Measurements from ENCODE around the gene MAPK6. TPM values are rescaled to one million over a fixed set of nuclear protein-coding genes. Genes with fewer than 3 reads are reported as not detected.

Gene MAPK6
- total RNA-seq, 1 experiment from 2014 or later, result 83.2 TPM

DNA sequence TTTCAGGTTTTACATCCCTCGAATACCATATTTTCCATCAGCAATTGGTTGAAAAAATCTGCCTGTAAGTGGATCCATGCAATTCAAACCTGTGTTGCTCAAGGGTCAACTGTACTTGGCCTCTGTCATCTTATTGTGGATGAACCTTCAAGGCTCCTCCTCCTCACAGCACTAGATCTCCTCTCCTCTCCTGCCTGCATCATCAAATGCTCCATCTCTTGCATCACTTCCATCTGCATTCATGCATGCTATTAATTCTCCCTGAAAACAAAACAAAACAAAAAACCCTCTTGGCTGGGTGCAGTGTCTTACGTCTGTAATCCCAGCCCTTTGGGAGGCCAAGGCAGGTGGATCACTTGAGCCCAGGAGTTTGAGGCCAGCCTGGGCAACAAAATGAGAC is 83.4 kb downstream of the MAPK6 start (continued):
- TF ChIP-seq, protein P1, sequence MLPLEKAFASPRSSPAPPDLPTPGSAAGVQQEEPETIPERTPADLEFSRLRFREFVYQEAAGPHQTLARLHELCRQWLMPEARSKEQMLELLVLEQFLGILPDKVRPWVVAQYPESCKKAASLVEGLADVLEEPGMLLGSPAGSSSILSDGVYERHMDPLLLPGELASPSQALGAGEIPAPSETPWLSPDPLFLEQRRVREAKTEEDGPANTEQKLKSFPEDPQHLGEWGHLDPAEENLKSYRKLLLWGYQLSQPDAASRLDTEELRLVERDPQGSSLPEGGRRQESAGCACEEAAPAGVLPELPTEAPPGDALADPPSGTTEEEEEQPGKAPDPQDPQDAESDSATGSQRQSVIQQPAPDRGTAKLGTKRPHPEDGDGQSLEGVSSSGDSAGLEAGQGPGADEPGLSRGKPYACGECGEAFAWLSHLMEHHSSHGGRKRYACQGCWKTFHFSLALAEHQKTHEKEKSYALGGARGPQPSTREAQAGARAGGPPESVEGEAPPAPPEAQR (CRISPR knock-in tag; IDR thresholded peaks at IDR 0.05), result no peak
- TF ChIP-seq ELF4 (CRISPR knock-in tag; IDR thresholded peaks at IDR 0.05; ENCODE audit: low read depth), result no peak
- TF ChIP-seq, protein P2, sequence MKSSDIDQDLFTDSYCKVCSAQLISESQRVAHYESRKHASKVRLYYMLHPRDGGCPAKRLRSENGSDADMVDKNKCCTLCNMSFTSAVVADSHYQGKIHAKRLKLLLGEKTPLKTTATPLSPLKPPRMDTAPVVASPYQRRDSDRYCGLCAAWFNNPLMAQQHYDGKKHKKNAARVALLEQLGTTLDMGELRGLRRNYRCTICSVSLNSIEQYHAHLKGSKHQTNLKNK (CRISPR knock-in tag; IDR thresholded peaks at IDR 0.05), result no peak
- no peak for TF ChIP-seq CREB1 (CRISPR knock-in tag; IDR thresholded peaks at IDR 0.05)
- TF ChIP-seq, protein P3, sequence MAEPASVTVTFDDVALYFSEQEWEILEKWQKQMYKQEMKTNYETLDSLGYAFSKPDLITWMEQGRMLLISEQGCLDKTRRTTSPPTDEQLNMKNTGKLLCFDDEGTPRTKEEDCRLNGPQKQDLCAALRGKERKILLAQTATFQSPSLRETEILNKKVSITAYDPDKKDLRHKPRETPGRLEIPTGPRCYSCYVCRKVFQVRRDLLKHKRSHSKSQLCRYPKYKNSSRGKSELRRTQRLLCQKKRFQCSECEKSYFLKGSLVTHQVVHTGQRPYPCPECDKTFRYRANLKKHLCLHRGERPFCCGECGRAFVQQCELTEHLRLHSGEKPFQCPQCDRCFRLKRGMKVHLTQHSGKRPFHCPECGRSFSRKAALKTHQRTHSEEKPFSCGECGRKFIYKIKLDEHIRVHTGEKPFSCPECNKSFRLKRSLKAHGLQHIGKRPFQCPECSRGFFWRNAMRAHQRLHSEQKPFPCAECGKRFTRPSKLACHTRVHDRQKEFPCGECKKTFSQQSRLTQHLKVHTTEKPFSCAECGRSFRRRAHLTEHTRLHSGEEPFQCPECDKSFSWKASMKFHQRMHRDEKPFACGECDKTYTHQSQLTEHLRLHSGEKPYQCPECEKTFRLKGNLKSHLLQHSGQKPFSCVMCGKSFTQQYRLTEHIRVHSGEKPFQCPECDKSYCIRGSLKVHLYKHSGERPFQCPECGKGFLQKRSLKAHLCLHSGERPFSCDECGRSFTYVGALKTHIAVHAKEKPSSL (CRISPR knock-in tag; conservative IDR thresholded peaks at IDR 0.05), result no peak

DNA sequence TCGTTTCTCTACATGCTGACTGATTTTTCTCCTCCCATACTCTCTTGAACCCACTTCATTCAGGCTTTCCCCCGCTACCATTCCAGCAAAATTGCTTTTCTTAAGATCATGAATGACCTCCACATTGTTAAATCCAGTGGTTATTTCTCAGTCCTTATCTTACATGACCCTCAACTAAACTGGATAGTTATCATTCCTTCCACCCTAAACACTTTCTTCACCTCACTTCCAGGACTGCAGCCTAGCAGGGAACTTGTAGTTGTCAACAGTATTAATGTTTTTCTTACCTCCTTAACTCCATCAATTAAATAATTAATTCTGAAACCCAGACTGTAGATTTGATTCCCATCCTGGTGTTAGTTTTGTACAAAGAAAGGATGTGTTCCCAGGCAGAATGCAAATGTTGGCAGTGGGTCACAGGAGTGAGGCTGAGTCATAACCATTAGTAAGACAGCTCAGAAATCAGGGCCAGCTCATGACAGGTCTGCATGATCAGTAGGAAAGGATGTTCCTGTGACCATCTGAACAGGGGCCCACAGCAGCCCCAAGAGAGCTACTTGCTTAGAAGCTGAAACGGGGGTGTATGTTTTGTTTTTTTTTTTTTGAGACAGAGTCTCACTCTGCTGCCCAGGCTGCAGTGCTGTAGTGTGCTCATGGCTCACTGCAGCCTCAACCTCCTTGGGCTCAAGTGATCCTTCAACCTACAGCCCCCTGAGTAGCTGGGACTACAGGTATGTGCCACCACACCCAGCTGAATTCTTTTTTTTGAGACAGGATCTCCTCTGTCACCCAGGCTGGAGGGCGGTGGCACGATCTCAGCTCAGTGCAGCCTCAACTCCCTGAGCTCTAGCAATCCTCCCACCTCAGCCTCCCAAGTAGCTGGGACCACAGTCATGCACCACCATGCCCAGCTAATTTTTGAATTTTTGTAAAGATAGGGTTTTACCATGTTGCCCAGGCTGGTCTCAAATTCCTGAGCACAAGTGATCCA is 84.5 kb downstream of the MAPK6 start:
- H3K4me1 Mint-ChIP-seq, result peaks cover 4% of the 10 kb centered on the region
- H3K9me3 Mint-ChIP-seq, result no peaks in the 10 kb centered on the region
- H3K4me3 Mint-ChIP-seq, result no peak overlapping the region
- POLR2A ChIA-PET, result interaction anchor here (0.6 kb wide), 1 partner anchor 1090 kb away, joined by 3 read pairs; no protein-coding TSS in a partner anchor
- DNase-seq (ENCODE audit: low spot score), result no peak
- H3K27ac Mint-ChIP-seq, result no peak overlapping the region
- ATAC-seq, result no peak
- H3K36me3 Mint-ChIP-seq, result no peaks in the 10 kb centered on the region
- peaks cover 4% of the 10 kb centered on the region; the same call in 1 of the 2 replicates for H3K27me3 Mint-ChIP-seq (ENCODE audit: low read depth)
- TF ChIP-seq HMGA2 (CRISPR knock-in tag; IDR thresholded peaks at IDR 0.05), result no peak
- TF ChIP-seq, protein P4, sequence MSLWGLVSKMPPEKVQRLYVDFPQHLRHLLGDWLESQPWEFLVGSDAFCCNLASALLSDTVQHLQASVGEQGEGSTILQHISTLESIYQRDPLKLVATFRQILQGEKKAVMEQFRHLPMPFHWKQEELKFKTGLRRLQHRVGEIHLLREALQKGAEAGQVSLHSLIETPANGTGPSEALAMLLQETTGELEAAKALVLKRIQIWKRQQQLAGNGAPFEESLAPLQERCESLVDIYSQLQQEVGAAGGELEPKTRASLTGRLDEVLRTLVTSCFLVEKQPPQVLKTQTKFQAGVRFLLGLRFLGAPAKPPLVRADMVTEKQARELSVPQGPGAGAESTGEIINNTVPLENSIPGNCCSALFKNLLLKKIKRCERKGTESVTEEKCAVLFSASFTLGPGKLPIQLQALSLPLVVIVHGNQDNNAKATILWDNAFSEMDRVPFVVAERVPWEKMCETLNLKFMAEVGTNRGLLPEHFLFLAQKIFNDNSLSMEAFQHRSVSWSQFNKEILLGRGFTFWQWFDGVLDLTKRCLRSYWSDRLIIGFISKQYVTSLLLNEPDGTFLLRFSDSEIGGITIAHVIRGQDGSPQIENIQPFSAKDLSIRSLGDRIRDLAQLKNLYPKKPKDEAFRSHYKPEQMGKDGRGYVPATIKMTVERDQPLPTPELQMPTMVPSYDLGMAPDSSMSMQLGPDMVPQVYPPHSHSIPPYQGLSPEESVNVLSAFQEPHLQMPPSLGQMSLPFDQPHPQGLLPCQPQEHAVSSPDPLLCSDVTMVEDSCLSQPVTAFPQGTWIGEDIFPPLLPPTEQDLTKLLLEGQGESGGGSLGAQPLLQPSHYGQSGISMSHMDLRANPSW (CRISPR knock-in tag; conservative IDR thresholded peaks at IDR 0.05; ENCODE audit: low read depth), result no peak
- TF ChIP-seq NFE2L1 (CRISPR knock-in tag; IDR thresholded peaks at IDR 0.05), result no peak
- TF ChIP-seq, protein P5, sequence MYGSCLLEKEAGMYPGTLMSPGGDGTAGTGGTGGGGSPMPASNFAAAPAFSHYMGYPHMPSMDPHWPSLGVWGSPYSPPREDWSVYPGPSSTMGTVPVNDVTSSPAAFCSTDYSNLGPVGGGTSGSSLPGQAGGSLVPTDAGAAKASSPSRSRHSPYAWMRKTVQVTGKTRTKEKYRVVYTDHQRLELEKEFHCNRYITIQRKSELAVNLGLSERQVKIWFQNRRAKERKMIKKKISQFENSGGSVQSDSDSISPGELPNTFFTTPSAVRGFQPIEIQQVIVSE (CRISPR knock-in tag; IDR thresholded peaks at IDR 0.05; ENCODE audit: borderline replicate concordance), result no peak
- TF ChIP-seq OVOL2 (CRISPR knock-in tag; IDR thresholded peaks at IDR 0.05; ENCODE audit: borderline replicate concordance), result no peak
- TF ChIP-seq CBFB (CRISPR knock-in tag; IDR thresholded peaks at IDR 0.05; ENCODE audit: low read depth), result no peak
- no peak for TF ChIP-seq ZNF317 (CRISPR knock-in tag; IDR thresholded peaks at IDR 0.05; ENCODE audit: borderline replicate concordance, low read depth)
- no peak for TF ChIP-seq ZNF121 (CRISPR knock-in tag; IDR thresholded peaks at IDR 0.05)
- CTCF ChIA-PET, result interaction anchor here (0.6 to 2.3 kb wide), 3 partner anchors 25 to 996 kb away, joined by 3 to 8 read pairs (median 3); no protein-coding TSS in a partner anchor

DNA sequence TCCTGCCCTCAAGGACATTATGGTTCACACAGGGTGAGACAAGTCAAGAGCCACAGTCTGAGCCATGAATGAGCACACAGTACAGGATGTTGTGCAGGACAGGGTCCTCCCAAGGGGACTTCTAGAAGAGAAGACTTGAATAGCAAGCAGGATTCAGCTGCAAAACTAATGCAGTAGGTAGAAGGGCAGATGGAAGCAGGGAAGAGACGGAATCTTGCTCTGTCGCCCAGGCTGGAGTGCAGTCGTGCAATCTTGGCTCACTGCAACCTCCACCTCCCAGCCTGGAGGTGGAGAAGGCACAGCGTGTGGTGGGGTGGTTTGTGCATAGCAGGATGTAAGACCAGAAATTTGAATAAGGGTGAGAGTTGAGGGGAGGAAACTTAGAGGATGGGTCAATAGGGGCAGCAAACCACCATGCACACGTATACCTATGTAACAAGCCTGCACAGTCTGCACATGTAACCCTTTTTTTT is 85.5 kb downstream of the MAPK6 start:
- POLR2A ChIA-PET, result interaction anchor here (0.6 kb wide), 1 partner anchor 1089 kb away, joined by 3 read pairs; no protein-coding TSS in a partner anchor
- CTCF ChIA-PET, result interaction anchor here (0.6 to 2.3 kb wide), 3 partner anchors 26 to 66 kb away, joined by 3 to 8 read pairs (median 3); no protein-coding TSS in a partner anchor

More for the DNA sequence above, 85.5 kb downstream of the MAPK6 start:
- H3K4me3 Mint-ChIP-seq, result no peak overlapping the region
- ATAC-seq (no peak), DNase-seq (ENCODE audit: low spot score) (no peak)
- H3K9me3 Mint-ChIP-seq, result no peaks in the 10 kb centered on the region
- TF ChIP-seq ZNF121 (CRISPR knock-in tag; IDR thresholded peaks at IDR 0.05), result 0 out of 2 replicates have a peak, but pooled peaks have one; percentile 2
- no peak for TF ChIP-seq ELF4 (CRISPR knock-in tag; IDR thresholded peaks at IDR 0.05; ENCODE audit: low read depth)
- TF ChIP-seq, protein P6, sequence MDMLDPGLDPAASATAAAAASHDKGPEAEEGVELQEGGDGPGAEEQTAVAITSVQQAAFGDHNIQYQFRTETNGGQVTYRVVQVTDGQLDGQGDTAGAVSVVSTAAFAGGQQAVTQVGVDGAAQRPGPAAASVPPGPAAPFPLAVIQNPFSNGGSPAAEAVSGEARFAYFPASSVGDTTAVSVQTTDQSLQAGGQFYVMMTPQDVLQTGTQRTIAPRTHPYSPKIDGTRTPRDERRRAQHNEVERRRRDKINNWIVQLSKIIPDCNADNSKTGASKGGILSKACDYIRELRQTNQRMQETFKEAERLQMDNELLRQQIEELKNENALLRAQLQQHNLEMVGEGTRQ (CRISPR knock-in tag; IDR thresholded peaks at IDR 0.05), result no peak
- TF ChIP-seq, protein P7, sequence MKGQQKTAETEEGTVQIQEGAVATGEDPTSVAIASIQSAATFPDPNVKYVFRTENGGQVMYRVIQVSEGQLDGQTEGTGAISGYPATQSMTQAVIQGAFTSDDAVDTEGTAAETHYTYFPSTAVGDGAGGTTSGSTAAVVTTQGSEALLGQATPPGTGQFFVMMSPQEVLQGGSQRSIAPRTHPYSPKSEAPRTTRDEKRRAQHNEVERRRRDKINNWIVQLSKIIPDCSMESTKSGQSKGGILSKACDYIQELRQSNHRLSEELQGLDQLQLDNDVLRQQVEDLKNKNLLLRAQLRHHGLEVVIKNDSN (CRISPR knock-in tag; IDR thresholded peaks at IDR 0.05), result no peak
- TF ChIP-seq JAZF1 (CRISPR knock-in tag; IDR thresholded peaks at IDR 0.05), result no peak
- H3K27ac Mint-ChIP-seq, result no peak overlapping the region
- peaks cover 5% of the 10 kb centered on the region for H3K27me3 Mint-ChIP-seq (ENCODE audit: low read depth)
- no peaks in the 10 kb centered on the region for H3K36me3 Mint-ChIP-seq
- peaks cover 14% of the 10 kb centered on the region for H3K4me1 Mint-ChIP-seq

Measured in WTC11 (cell line).